H1 (cell line): ENCODE measurements around the gene RAB3A. TPM values are rescaled to one million over a fixed set of nuclear protein-coding genes. Genes with fewer than 3 reads are reported as not detected.

ENCODE experiments used
- CTCF ChIA-PET: fragments of 300-600 bp; sonication (Branson Sonifier 250); formaldehyde crosslinking; loops from one replicate; lab custom pipeline; 2021; ENCODE audit not compliant: partially characterized antibody; lab: Charles Lee
- POLR2A ChIA-PET: fragments of 300-600 bp; sonication (Branson Sonifier 250); formaldehyde crosslinking; loops from one replicate; lab custom pipeline; 2021; ENCODE audit warnings: inconsistent platforms; ENCODE audit not compliant: partially characterized antibody; lab: Charles Lee
- DNase-seq, 2 experiments: peaks; one replicate each; pipeline versions ENCODE4 v3.0.0 to v3.0.0-alpha.2; 2010 to 2022; ENCODE audit warnings: low spot score in 2 of 2, low read depth in 1 of 2, mixed read lengths in 1 of 2
- FAIRE-seq: peaks from 2 replicates; lab custom pipeline; 2011; peaks lifted over from hg19 to GRCh38; lab: Jason Lieb, UNC
- H2AFZ ChIP-seq: 2 replicates; pipeline ENCODE4 v1.8.1; 2012; ENCODE audit warnings: low read length, inconsistent platforms
- H2AK5ac ChIP-seq: 2 replicates; pipeline ENCODE4 v1.6.1; 2013; ENCODE audit warnings: low read depth, low read length
- H2BK120ac ChIP-seq: replicated peaks from 2 replicates; pipeline ENCODE3; 2013; ENCODE audit warnings: low read depth, low read length, inconsistent platforms
- H2BK12ac ChIP-seq: 2 replicates; pipeline ENCODE4 v1.6.1; 2013; ENCODE audit warnings: low read depth, low read length
- H2BK15ac ChIP-seq: 2 replicates; pipeline ENCODE4 v1.6.1; 2013; ENCODE audit warnings: low read length
- H2BK20ac ChIP-seq: 2 replicates; pipeline ENCODE4 v1.6.1; 2013; ENCODE audit warnings: low read length
- H2BK5ac ChIP-seq: 2 replicates; pipeline ENCODE4 v1.6.1; 2013; ENCODE audit warnings: low read depth, low read length
- H3K14ac ChIP-seq: 2 replicates; pipeline ENCODE4 v1.6.1; 2013; ENCODE audit warnings: inconsistent platforms; ENCODE audit not compliant: insufficient read length
- H3K18ac ChIP-seq: 2 replicates; pipeline ENCODE4 v1.6.1; 2013; ENCODE audit warnings: low read length; ENCODE audit errors: extremely low read depth
- H3K23ac ChIP-seq: 2 replicates; pipeline ENCODE4 v1.6.1; 2013; ENCODE audit warnings: inconsistent platforms; ENCODE audit not compliant: insufficient read length
- H3K23me2 ChIP-seq: 2 replicates; pipeline ENCODE4 v1.6.1; 2013; ENCODE audit warnings: low read depth, low read length
- H3K27ac ChIP-seq: 2 replicates; pipeline ENCODE4 v1.6.1; 2011; ENCODE audit warnings: low read depth, low read length, inconsistent platforms
- H3K27me3 ChIP-seq, 4 experiments: replicated peaks in 1 of 4; 1 replicate in 1 of 4; 2 replicates in 3 of 4; pipeline versions ENCODE4 v1.6.1 to v1.8.1; 2011 to 2013; ENCODE audit warnings: low read length in 3 of 4, mild to moderate bottlenecking in 3 of 4, inconsistent platforms in 2 of 4, mixed read lengths in 2 of 4, moderate library complexity in 1 of 4; ENCODE audit not compliant: control insufficient read depth in 3 of 4, insufficient read depth in 3 of 4; ENCODE audit errors: extremely low read depth in 1 of 4
- H3K36me3 ChIP-seq, 4 experiments: 2 replicates each; pipeline versions ENCODE4 v1.6.1 to v1.8.1; 2011 to 2013; ENCODE audit warnings: mild to moderate bottlenecking in 4 of 4, low read length in 3 of 4, moderate library complexity in 2 of 4, control low read depth in 1 of 4, inconsistent platforms in 1 of 4; ENCODE audit not compliant: insufficient read depth in 4 of 4, control insufficient read depth in 2 of 4
- H3K4ac ChIP-seq: replicated peaks from 2 replicates; pipeline ENCODE3; 2013; ENCODE audit warnings: low read length, low read depth, mixed read lengths, inconsistent platforms; ENCODE audit not compliant: insufficient read length
- H3K4me1 ChIP-seq, 4 experiments: replicated peaks in 1 of 4; 1 replicate in 1 of 4; 2 replicates in 3 of 4; pipeline versions ENCODE4 v1.6.1 to v1.8.1; 2011 to 2013; ENCODE audit warnings: low read length in 3 of 4, inconsistent platforms in 2 of 4, mixed read lengths in 1 of 4; ENCODE audit not compliant: insufficient read depth in 4 of 4, control insufficient read depth in 3 of 4
- H3K4me2 ChIP-seq, 2 experiments: 2 replicates each; pipeline versions ENCODE4 v1.6.1 to v1.8.1; 2011 to 2013; ENCODE audit warnings: low read depth in 2 of 2, low read length in 2 of 2, control low read depth in 1 of 2, inconsistent platforms in 1 of 2, mild to moderate bottlenecking in 1 of 2; ENCODE audit not compliant: insufficient read depth in 1 of 2
- H3K4me3 ChIP-seq, 4 experiments: fragments of 200-600, 300-600 bp in 1 of 4; sonication (generic), shearing (Covaris generic), sonication (Bioruptor Twin) in 1 of 4; 2 replicates each; pipeline versions ENCODE4 v1.5.1 to v1.8.1; 2011 to 2016; ENCODE audit warnings: low read length in 4 of 4, low read depth in 3 of 4, control low read depth in 2 of 4, inconsistent platforms in 2 of 4, mild to moderate bottlenecking in 2 of 4, mixed read lengths in 1 of 4, moderate library complexity in 1 of 4; ENCODE audit not compliant: insufficient read depth in 2 of 4; ENCODE audit errors: extremely low read depth in 1 of 4
- H3K56ac ChIP-seq: replicated peaks from 2 replicates; pipeline ENCODE3; 2013; ENCODE audit warnings: low read depth, mild to moderate bottlenecking, mixed read lengths, low read length, inconsistent platforms; ENCODE audit not compliant: insufficient read length
- H3K79me1 ChIP-seq: 2 replicates; pipeline ENCODE4 v1.6.1; 2013; ENCODE audit warnings: low read depth, low read length, control low read depth
- H3K79me2 ChIP-seq, 2 experiments: 2 replicates each; pipeline versions ENCODE4 v1.6.1 to v1.8.1; 2012 to 2013; ENCODE audit warnings: low read length in 2 of 2, mild to moderate bottlenecking in 2 of 2, inconsistent platforms in 1 of 2; ENCODE audit not compliant: insufficient read depth in 2 of 2, control insufficient read depth in 1 of 2
- H3K9ac ChIP-seq, 4 experiments: replicated peaks in 1 of 4; 1 replicate in 1 of 4; 2 replicates in 3 of 4; pipeline versions ENCODE4 v1.6.1 to v1.8.1; 2011 to 2013; ENCODE audit warnings: low read depth in 3 of 4, low read length in 3 of 4, control low read depth in 2 of 4, mild to moderate bottlenecking in 2 of 4, moderate library complexity in 2 of 4, inconsistent platforms in 1 of 4; ENCODE audit errors: extremely low read depth in 1 of 4
- H3K9me3 ChIP-seq, 2 experiments: 2 replicates each; pipeline versions ENCODE4 v1.6.1 to v1.8.1; 2012 to 2013; ENCODE audit warnings: mild to moderate bottlenecking in 2 of 2, moderate library complexity in 2 of 2, control low read depth in 1 of 2, inconsistent platforms in 1 of 2, low read depth in 1 of 2, low read length in 1 of 2, mixed read lengths in 1 of 2; ENCODE audit not compliant: insufficient read depth in 2 of 2
- H4K20me1 ChIP-seq, 2 experiments: replicated peaks in 1 of 2; 2 replicates each; pipeline versions ENCODE3 to v1.8.1; 2011 to 2013; ENCODE audit warnings: inconsistent platforms in 2 of 2, low read length in 2 of 2, mild to moderate bottlenecking in 1 of 2; ENCODE audit not compliant: insufficient read depth in 2 of 2, control insufficient read depth in 1 of 2
- H4K5ac ChIP-seq: 2 replicates; pipeline ENCODE4 v1.6.1; 2013; ENCODE audit warnings: low read length, low read depth, mixed read lengths, inconsistent platforms; ENCODE audit not compliant: insufficient read length
- H4K8ac ChIP-seq: 2 replicates; pipeline ENCODE4 v1.8.0; 2013; ENCODE audit warnings: mild to moderate bottlenecking, moderate library complexity, low read length, inconsistent platforms; ENCODE audit not compliant: insufficient read depth; ENCODE audit errors: extremely low read depth
- H4K91ac ChIP-seq: replicated peaks from 2 replicates; pipeline ENCODE3; 2013; ENCODE audit warnings: low read length, mixed read lengths, inconsistent platforms; ENCODE audit not compliant: insufficient read length
- FOSL1 ChIP-seq: IDR thresholded peaks from 2 replicates; pipeline ENCODE4 v1.6.1; 2011; ENCODE audit warnings: mild to moderate bottlenecking, low read depth, low read length, moderate library complexity; ENCODE audit not compliant: insufficient read depth
- HDAC2 ChIP-seq, 2 experiments: fragments of 300-600 bp in 1 of 2; sonication (generic) in 1 of 2; IDR thresholded peaks; 2 replicates each; pipeline ENCODE4 v1.6.1; 2011 to 2012; ENCODE audit warnings: low read depth in 2 of 2, low read length in 2 of 2, mild to moderate bottlenecking in 2 of 2, moderate library complexity in 2 of 2, borderline replicate concordance in 1 of 2, inconsistent platforms in 1 of 2
- KDM4A ChIP-seq: IDR thresholded peaks from one replicate; pipeline ENCODE4 v1.7.1; 2012; ENCODE audit warnings: low read depth, mild to moderate bottlenecking, moderate library complexity, low read length, inconsistent platforms; ENCODE audit not compliant: severe bottlenecking
- NANOG ChIP-seq: IDR thresholded peaks from 2 replicates; pipeline ENCODE4 v1.6.1; 2011; ENCODE audit warnings: low read length, low read depth, mild to moderate bottlenecking, inconsistent platforms; ENCODE audit not compliant: insufficient read depth, poor library complexity, severe bottlenecking
- POLR2AphosphoS5 ChIP-seq: IDR thresholded peaks from 2 replicates; pipeline ENCODE4 v1.6.1; 2011; ENCODE audit warnings: low read depth, low read length
- RAD21 ChIP-seq, 2 experiments: IDR thresholded peaks in 1 of 2; conservative IDR thresholded peaks in 1 of 2; 2 replicates each; pipeline ENCODE4 v1.6.1; 2011; ENCODE audit warnings: low read depth in 2 of 2, low read length in 2 of 2, improper control_type of control experiment in 1 of 2, inconsistent platforms in 1 of 2, mild to moderate bottlenecking in 1 of 2, moderate library complexity in 1 of 2
- RBBP5 ChIP-seq: IDR thresholded peaks from 2 replicates; pipeline ENCODE4 v1.7.1; 2012; ENCODE audit warnings: low read depth, mild to moderate bottlenecking, inconsistent platforms, low read length, moderate library complexity, borderline replicate concordance
- TAF1 ChIP-seq: IDR thresholded peaks from 2 replicates; pipeline ENCODE4 v1.6.1; 2011; ENCODE audit warnings: mild to moderate bottlenecking, low read depth, low read length
- ZNF274 ChIP-seq: IDR thresholded peaks from 2 replicates; pipeline ENCODE4 v1.7.0; 2012; ENCODE audit warnings: low read length, borderline replicate concordance; ENCODE audit errors: extremely low read depth
- WGBS, 2 experiments: shearing (Covaris generic) in 1 of 2; methylation state at CpG; one replicate each; pipeline versions ENCODE4 v1.1.6 to v1.1.7; 2013 to 2015; ENCODE audit warnings: low lambda C conversion rate in 2 of 2, mixed read lengths in 2 of 2, inconsistent platforms in 1 of 2, low coverage in 1 of 2, missing lambda C conversion rate in 1 of 2; ENCODE audit not compliant: insufficient replicate concordance in 2 of 2, insufficient coverage in 1 of 2, insufficient read length in 1 of 2; ENCODE audit errors: extremely low coverage in 1 of 2, missing lambda C conversion rate in 1 of 2; 5-methylcytosine and 5-hydroxymethylcytosine counted together
- polyA plus RNA-seq, 7 experiments: library from polyadenylated mRNA; depleted of rRNA in 3 of 7; stranded (reverse) in 5 of 7; unstranded in 2 of 7; fragments of >200 nt in 5 of 7; fragments of 200-250 nt in 2 of 7; gene quantifications; 1 replicate in 5 of 7; 2 replicates in 1 of 7; 4 replicates in 1 of 7; pipeline versions ENCODE4 v1.2.1 to v1.2.3, GENCODE V29; 2011 to 2013; ENCODE audit warnings: missing spikeins in 2 of 7, mixed read lengths in 2 of 7
- total RNA-seq: library from RNA; stranded (reverse); fragmentation: NEBNext Ultra II Directional; extraction: Animal tissue kit (Norgen Biotek cat#: 25700); gene quantifications from 2 replicates; pipeline ENCODE4 v1.2.1, GENCODE V29; 2021

RAB3A gene
- total and polyA plus RNA-seq, 2 of the 8 experiments (the other 6 are each of a cell fraction or from before 2014, with no cell fraction given): 13.6 to 14.2 TPM

- Histone ChIP-seq H3K4me2 (peak overlapping the region; percentile 72 to 98), H3K4me1 (peaks cover 0 to 20% (median 16%) of the 10 kb centered on the region in 4 experiments; a peak in 6 of 7 replicates), H3K27me3 (peaks cover 10 to 23% (median 17%) of the 10 kb centered on the region in 4 experiments), H4K20me1 (no peaks in the 10 kb centered on the region), H3K18ac (peak overlapping the region; percentile 99), H3K9me3 (no peaks in the 10 kb centered on the region), H3K79me2 (no peaks in the 10 kb centered on the region), H2BK12ac (0 out of 2 replicates have a peak overlapping the region, but pooled peaks have one; percentile 88), H2BK15ac (0 out of 2 replicates have a peak overlapping the region, but pooled peaks have one; percentile 72), H3K4me3 (peak overlapping the region; percentile 54 to 77 (median 68)), H2AFZ (no peak overlapping the region; the same call in 1 of the 2 replicates), H3K56ac (peak overlapping the region; percentile 97), H3K9ac (peak overlapping the region in 3 of 4 experiments; percentile 82 to 85 (median 84); a peak in 5 of 7 replicates), H3K36me3 (no peaks in the 10 kb centered on the region), H3K4ac (no peak overlapping the region), H4K91ac (peak overlapping the region; percentile 95), H4K5ac (no peak overlapping the region), H3K14ac (no peak overlapping the region), H3K79me1 (no peaks in the 10 kb centered on the region), H2BK5ac (peak overlapping the region; percentile 99), H3K27ac (peak overlapping the region; percentile 89), H2BK120ac (no peak overlapping the region), H3K23me2 (peaks cover 13% of the 10 kb centered on the region), H3K23ac (no peak overlapping the region), H2BK20ac (0 out of 2 replicates have a peak overlapping the region, but pooled peaks have one; percentile 34), H2AK5ac (no peak overlapping the region), H4K8ac (peak overlapping the region; percentile 94; the same call in 1 of the 2 replicates)
- 6% methylated on average over 77 of the region's 81 CpGs; no CpG with 5 or more reads in 1 of the 2 experiments for WGBS, 2 experiments
- DNase-seq (peak; percentile 99), FAIRE-seq (peak; percentile 98)
- CTCF ChIA-PET: interaction anchor here (0.6 to 8.3 kb wide), 8 partner anchors 9 to 1257 kb away, joined by 3 to 87 read pairs (median 4); partner anchors contain the start of genes LSM4 and PIK3R2
- POLR2A ChIA-PET: interaction anchor here (1.0 to 6.5 kb wide), 10 partner anchors 8 to 98 kb away, joined by 3 to 59 read pairs (median 8); partner anchors contain the start of genes JUND, LSM4 and RAB3A
- TF ChIP-seq FOSL1: no peak
- TF ChIP-seq NANOG: no peak
- TF ChIP-seq RBBP5: no peak
- no peak for TF ChIP-seq TAF1
- no peak for TF ChIP-seq ZNF274
- no peak for TF ChIP-seq RAD21 (IDR thresholded peaks at IDR 0.05 in 1 of 2, conservative IDR thresholded peaks at IDR 0.05 in 1 of 2; ENCODE audit: low read depth in 2 of 2, low read length in 2 of 2)
- TF ChIP-seq POLR2AphosphoS5: no peak
- peak; percentile 20 for TF ChIP-seq KDM4A
- 0 out of 4 replicates have a peak, but pooled peaks of 1 of the 2 experiments have one; percentile 35 for TF ChIP-seq HDAC2 (IDR thresholded peaks at IDR 0.05; ENCODE audit: borderline replicate concordance in 1 of 2, low read depth in 2 of 2, low read length in 2 of 2)
Observed at GRCh38 chr19:18224525-18225354, 20.9 kb upstream of the RAB3A start.
